Measurements from ENCODE around the gene PARD3B.
A peak's percentile ranks its signal among the peaks of the same experiment; 100 is the strongest.

- TF ChIP-seq CTCF (IDR thresholded peaks at IDR 0.05; ENCODE audit: insufficient read depth, low read length) (no peak), SPI1 (IDR thresholded peaks at IDR 0.05; ENCODE audit: borderline replicate concordance, low read depth) (peak; percentile 7; the same call in 1 of the 2 replicates)
Observed at GRCh38 chr2:204529795-204530463, 15.3 kb upstream of the PARD3B start.
